GM21526 (cell line): ENCODE results near the gene GPC1.

Experiments
- ATAC-seq: cut with Tn5 transposase; IDR thresholded peaks from one replicate; pipeline ENCODE4 v1.9.1; 2021; ENCODE audit warnings: moderate library complexity; ENCODE audit not compliant: unreplicated experiment, low FRiP score

Gene GPC1

GRCh38 chr2:240428245-240428644 lies 7.2 kb upstream of the GPC1 start:
- ATAC-seq, result no peak

GRCh38 chr2:240429341-240429871 lies 6.1 kb upstream of the GPC1 start:
- no peak for ATAC-seq

- ATAC-seq, result no peak
Observed at GRCh38 chr2:240429872-240430491, 5.5 kb upstream of the GPC1 start.

- no peak for ATAC-seq
Observed at GRCh38 chr2:240430595-240430994, 4.9 kb upstream of the GPC1 start.

- no peak for ATAC-seq
Observed at GRCh38 chr2:240431271-240431660, 4.2 kb upstream of the GPC1 start.

GRCh38 chr2:240431661-240432424 lies 3.6 kb upstream of the GPC1 start:
- no peak for ATAC-seq

- ATAC-seq, result no peak
Observed at GRCh38 chr2:240432430-240432819, 3.0 kb upstream of the GPC1 start.

GRCh38 chr2:240432820-240433801 lies 2.4 kb upstream of the GPC1 start:
- no peak for ATAC-seq

GRCh38 chr2:240433973-240434727 lies 1.3 kb upstream of the GPC1 start:
- ATAC-seq, result no peak

GRCh38 chr2:240434728-240435456 lies 571 bp upstream of the GPC1 start:
- peak; percentile 38 for ATAC-seq

- ATAC-seq, result peak; percentile 23
Observed at GRCh38 chr2:240435948-240436682, 652 bp downstream of the GPC1 start.

GRCh38 chr2:240436683-240437550 lies 1.5 kb downstream of the GPC1 start:
- ATAC-seq, result no peak

- no peak for ATAC-seq
Observed at GRCh38 chr2:240437551-240437860, 2.0 kb downstream of the GPC1 start.

GRCh38 chr2:240437861-240438809 lies 2.7 kb downstream of the GPC1 start:
- ATAC-seq, result no peak

- no peak for ATAC-seq
Observed at GRCh38 chr2:240438810-240439697, 3.6 kb downstream of the GPC1 start.

- no peak for ATAC-seq
Observed at GRCh38 chr2:240439698-240440151, 4.3 kb downstream of the GPC1 start.
